NCI-H748 treated with DMSO at 0.1 percent for 48 hours (cell line): ENCODE results near the gene MAP7.

Source experiments
- DNase-seq: peaks from one replicate; lab custom pipeline; 2025; lab: John Stamatoyannopoulos, UW

Gene MAP7

DNA sequence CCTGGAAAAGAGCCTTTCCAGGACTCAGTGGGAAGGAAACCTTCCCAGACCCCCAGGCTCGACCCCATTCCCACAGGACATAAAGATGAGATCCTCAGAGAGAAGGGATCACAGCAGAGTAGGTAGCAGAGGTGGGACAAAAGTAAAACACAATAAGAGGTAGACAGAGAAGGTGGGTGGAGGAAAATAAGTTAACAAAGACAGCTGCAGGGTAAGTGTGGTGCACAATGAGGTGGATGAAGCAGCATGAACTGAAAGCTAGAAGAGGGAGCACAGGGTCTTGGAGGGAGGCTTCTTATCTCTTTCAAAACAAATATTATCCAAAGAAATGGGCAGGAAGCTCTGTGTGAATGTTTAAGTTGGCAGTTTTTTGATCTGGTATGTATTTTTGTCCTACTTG is 14.0 kb upstream of the MAP7 start:
- DNase-seq = no peak

DNA sequence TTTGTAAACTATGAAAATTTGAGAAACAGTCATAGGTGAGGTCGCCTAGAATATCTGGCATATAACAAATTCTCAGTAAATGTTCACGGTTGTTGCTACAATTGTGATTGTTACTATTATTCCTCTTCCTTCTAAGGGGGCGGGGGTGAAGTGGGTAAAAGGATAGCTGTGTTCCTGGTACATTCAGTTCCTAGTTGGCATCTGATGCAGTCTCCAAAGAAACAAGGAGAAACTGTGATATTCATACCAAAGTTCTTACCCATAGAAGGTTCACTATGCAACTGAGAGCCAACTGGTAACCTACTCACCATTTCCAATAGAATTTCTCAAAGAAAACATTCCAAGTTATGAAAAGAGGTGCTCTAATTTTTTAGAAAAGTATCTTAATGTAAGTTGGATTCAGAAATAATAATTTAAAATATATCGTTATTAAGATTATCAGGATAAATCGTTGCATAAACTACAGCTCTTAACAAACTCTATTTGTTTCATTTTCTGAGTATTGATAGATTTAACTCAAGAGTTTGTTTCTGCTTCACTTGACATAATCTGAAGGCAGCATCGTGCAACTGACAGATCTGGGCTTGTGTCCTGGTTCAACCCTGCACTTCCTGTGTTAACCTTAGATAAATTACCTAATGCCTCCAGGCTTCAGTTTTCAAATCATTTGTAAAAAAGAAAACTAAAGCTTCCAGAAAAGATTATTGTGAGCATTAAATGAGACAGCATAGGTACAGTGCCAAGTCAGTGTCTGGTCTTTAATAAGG is 13.3 kb upstream of the MAP7 start:
- DNase-seq = no peak

DNA sequence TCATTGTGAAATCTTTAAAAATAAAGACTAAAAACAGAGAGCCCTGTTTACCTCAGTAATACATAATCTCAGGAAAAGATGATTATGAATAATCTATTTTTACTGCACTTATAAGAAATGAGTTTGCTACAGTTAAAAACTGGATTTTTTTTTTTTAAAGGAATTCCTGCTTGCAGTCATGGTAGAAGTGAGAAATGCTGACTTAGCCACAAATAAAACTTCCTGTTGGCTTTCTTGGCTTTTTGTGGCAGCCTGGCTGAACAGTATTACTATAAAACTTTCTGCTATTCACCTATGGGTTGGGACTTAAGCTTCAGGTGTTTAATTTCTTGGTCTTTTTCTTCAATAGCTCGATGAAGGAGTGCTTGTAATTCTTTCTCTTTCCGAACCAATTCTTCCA is 12.0 kb upstream of the MAP7 start:
- DNase-seq = no peak

DNA sequence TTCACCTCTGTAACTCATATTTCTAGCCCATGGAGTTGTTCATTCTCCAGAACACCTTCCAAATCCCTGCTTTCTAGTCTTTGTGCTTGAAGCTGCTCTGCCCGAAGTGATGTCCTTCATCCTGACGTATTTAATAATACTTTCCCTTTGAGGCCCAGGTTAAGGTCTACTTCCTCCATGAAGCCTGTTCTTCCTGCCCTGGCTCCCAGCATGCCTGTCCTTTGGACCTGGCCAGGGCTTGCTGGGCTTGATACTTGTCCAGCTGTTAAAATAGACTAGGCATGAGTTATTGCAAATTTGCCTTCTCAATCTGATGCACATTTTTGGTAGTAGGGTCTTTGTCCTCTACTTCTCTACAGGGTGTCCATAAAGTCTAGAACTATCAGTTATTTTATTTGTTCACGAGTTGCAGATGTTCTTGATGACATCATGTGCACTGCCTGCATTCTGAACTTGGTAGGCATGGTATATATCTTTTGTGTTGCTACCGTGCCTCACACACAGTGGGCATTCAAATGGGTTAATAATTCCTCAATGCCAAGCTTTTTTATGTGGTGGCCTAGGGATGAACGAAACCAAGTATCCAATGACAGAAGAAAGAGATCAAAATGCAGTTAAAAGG is 3.1 kb upstream of the MAP7 start:
- DNase-seq = no peak

- no peak for DNase-seq
Observed at GRCh38 chr6:136552054-136552453, 1.8 kb upstream of the MAP7 start.

DNA sequence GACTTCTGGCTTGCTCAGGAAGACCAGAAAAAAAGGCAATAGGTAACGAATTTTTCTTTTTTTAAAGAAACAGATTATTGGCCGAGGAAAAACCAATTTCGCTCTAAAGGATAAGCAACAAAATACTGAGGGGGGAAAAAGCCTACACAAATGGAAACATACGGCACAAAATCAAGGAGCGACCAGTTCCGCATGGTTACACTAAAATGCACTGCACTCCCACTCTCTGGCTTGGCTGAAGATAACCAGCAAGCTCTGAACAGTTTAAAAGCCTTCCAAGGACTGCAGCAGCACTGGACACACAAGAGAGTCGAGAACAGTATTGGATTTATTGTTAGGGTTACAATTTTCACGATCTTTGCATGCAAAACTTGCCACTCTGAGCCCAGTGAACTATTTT is 881 bp upstream of the MAP7 start:
- no peak for DNase-seq

DNA sequence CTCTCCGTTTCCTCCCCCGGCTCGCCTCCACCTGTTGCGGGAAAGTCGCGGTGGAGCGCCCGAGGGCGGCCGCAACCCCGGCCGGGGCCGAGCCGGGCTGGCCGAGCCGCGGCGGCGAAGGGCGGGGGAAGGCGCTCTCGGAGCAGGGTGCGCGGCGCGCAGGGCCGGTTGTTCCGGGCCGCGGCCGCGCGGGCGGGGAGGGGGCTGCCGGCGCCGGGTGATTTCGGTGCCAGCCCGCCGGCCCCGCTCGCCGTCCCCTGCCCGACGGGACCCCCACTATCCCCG is 235 bp downstream of the MAP7 start:
- DNase-seq = no peak

DNA sequence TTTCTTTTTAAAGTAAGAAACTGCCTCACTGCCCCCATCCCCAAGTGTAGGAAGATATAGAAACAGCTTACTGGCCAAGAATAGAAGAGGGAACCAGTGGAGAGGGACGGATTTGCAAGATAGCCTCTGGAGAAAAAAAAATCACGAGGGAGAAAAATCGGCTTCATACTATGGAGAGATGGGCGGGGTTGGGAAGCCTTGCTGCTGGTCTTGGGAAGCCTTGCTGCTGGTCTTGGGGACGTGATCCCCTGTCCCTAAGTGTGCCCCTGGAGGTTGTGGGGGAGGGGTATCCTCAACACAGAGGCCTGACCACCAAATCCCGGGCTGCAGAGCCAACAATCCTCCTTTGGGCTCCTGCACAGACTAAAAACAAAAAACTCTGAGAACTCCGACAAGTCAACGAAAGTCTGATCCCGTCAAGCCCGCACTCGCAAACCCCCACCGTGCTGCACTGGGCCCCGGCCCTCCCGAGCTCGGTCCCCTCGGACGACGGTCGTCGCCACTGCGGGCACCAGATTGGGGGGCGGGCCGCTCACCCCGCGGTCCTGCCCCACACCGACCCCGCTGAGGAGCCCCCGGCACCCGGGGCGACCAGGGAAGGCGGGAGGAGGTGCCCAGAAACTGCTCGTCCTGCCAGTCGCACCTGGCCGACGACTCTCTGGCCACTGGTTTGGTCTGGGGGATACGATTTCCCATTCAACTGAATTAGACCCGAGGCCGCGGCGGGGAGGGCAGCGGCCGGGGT is 750 bp downstream of the MAP7 start:
- peak; percentile 40 for DNase-seq

DNA sequence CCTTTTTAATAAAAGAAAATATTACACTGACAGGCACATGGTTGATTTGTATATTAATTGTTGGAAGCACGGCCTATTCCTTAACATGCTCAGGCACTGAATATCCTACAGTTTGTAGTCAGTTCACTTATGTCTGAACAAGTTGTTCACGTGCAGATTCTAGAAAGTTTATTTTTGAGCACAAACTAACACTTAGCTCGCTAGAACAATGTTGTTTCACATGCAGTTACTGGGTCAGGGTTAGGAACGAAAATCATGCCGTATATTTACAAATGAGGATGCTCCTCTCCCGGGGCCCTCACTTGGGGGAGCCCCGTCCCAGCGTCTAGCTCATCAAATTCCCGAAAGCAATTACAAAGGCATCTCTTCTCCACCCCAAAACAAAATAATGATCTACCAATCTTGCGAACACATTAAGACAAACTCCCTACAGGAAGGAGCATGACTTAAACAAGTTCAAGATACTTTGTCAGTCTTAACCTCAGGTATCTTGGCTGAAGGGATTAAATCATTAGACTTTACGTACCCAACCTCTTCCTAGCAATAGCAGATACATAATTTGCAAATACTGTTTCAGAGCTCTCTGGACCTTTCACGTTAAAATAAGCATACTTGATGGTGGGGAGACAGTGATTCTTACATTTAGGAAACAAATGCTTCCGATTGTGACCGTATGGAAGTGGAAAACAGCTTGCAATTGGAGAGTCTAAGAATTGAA is 1.5 kb downstream of the MAP7 start:
- DNase-seq = no peak

DNA sequence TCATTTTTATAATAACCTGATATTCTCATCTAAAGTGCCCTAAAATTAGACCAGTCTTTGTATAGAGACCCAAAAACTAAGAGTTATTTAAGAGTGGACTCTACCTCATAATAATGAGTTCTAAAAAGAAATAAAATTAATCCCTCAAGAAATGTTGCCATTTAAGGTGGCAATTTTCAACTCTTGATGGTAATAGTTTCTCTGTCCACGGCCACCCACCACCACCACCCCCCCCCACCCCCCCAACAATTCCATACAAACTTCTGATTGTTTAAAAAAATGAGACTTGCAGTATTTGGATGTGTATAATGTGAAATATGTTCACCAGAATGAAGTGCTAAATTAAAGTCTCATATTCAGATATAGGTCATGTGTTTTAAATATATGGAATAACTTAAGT is 2.4 kb downstream of the MAP7 start:
- no peak for DNase-seq

- peak; percentile 10 for DNase-seq
Observed at GRCh38 chr6:136547336-136547735, 2.9 kb downstream of the MAP7 start.

DNA sequence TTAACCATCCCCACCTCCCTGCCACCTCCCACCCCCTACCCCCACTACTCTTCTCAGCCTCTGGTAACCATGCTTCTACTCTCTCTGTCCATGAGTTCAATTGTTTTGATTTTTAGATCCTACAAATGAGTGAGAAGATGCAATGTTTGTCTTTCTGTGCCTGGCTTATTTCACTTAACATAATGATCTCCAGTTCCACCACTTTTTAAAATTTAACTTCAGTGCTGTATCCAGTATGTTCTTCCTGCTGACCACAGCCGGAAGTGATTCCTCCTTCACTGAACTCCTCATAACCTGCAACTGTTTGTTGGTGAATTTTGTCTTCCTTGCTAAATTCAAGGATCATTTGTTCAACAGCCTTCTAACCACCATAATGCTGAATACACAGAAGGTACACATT is 3.9 kb downstream of the MAP7 start:
- no peak for DNase-seq

GRCh38 chr6:136544326-136544725 is 5.9 kb downstream of the MAP7 start:
- DNase-seq = no peak

- no peak for DNase-seq
Observed at GRCh38 chr6:136541395-136541794, 8.8 kb downstream of the MAP7 start.

- no peak for DNase-seq
Observed at GRCh38 chr6:136539967-136540652, 10.1 kb downstream of the MAP7 start.

GRCh38 chr6:136538836-136539235 is 11.4 kb downstream of the MAP7 start:
- no peak for DNase-seq

DNA sequence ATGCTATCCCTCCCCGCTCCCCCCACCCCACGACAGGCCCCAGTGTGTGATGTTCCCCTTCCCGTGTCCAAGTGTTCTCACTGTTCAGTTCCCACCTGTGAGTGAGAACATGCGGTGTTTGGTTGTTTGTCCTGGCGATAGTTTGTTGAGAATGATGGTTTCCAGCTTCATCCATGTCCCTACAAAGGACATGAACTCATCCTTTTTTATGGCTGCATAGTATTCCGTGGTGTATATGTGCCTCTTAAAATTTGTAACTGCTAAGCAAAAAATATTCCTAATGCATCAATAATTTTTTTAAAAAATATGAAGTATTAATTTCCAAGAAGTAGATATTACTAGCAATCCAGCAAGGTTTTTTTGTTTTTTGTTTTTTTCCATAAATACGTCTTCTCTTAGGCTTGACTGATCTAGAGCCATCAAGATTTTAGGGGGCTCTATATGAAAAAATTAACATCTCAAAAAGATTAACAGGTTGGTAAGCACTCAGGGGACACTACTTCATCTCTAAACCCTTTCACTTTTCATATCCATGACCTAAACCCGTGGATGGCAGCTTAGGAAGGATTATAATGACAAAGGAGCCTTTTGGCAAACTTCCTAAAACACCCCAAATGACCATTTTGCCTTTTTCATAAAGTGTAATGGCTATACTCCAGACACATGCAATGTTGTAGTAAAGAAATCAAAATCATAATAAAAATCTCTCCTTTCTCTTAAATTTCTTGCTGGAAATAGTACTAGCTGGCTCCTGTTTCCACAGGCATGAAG is 14.2 kb downstream of the MAP7 start:
- DNase-seq = no peak

GRCh38 chr6:136535017-136535765 is 15.0 kb downstream of the MAP7 start:
- no peak for DNase-seq

DNA sequence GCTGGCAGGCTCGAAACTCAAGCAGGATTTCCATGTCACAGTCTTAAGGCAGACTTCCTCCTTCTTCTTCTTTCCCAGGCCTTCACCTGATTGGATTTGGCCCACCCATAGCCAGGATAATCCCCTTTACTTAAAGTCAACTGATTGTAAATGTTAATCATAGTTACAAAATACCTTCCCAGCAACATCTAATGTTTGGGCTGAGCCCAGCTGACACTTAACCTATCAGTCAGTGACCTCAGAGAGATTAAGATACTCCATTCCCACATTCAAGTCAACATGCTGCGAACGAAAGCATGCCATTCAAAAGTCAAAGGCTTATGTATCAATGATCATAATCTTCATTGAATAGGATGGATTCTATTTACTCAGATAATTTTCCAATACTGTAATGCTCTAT is 16.0 kb downstream of the MAP7 start:
- no peak for DNase-seq

GRCh38 chr6:136533487-136533886 is 16.7 kb downstream of the MAP7 start:
- no peak for DNase-seq

GRCh38 chr6:136532030-136532429 is 18.2 kb downstream of the MAP7 start:
- no peak for DNase-seq
